Peyer's patch (tissue), 4 donors: Measurements from ENCODE around the gene TH. TPM values are rescaled to one million over a fixed set of nuclear protein-coding genes. Genes with fewer than 3 reads are reported as not detected.

Experiments
- DNase-seq, 3 donors: peaks; one replicate each; pipeline ENCODE4 v3.0.0-alpha.2; 2017 to 2019
- H3K27ac ChIP-seq, 4 donors: fragments of 200-600 bp; sonication (generic); one replicate each; pipeline ENCODE4 v1.5.1; 2016 to 2019
- H3K27me3 ChIP-seq, 2 donors: fragments of 200-600 bp; sonication (generic); one replicate each; pipeline ENCODE4 v1.5.1; 2019
- H3K36me3 ChIP-seq, 3 donors: fragments of 200-600 bp; sonication (generic); one replicate each; pipeline ENCODE4 v1.5.1; 2016 to 2019
- H3K4me1 ChIP-seq, 4 donors: fragments of 200-600 bp; sonication (generic); one replicate each; pipeline ENCODE4 v1.5.1; 2016 to 2019
- H3K4me3 ChIP-seq, 4 donors: fragments of 200-600 bp; sonication (generic); 1 replicate in 3 of 4; 2 replicates in 1 of 4; pipeline ENCODE4 v1.5.1; 2016 to 2019; ENCODE audit warnings: mild to moderate bottlenecking in 1 of 4
- H3K9me3 ChIP-seq, 4 donors: fragments of 200-600 bp; sonication (generic); one replicate each; pipeline ENCODE4 v1.5.1; 2016 to 2019; ENCODE audit warnings: mild to moderate bottlenecking in 1 of 4
- POLR2A ChIP-seq, 2 donors: fragments of 450-650 bp; IDR thresholded peaks; one replicate each; pipeline ENCODE4 v1.5.1; 2017; ENCODE audit warnings: antibody characterized with exemption in 2 of 2, mild to moderate bottlenecking in 2 of 2, moderate library complexity in 2 of 2
- total RNA-seq, 4 donors: library from RNA; depleted of rRNA; stranded (reverse); fragments of >200 nt; gene quantifications; one replicate each; pipeline ENCODE4 v1.1.0, GENCODE V29; 2016
- TF ChIP-seq, protein P1 (sequence below), 6 experiments: fragments of 450-650 bp in 4 of 6; fragments of 200-600 bp in 2 of 6; sonication (generic) in 1 of 6; IDR thresholded peaks; one replicate each; pipeline ENCODE4 v1.5.1; 2017 to 2019; ENCODE audit warnings: antibody characterized with exemption in 6 of 6, mild to moderate bottlenecking in 3 of 6, moderate library complexity in 1 of 6

Gene TH
- total RNA-seq, 4 donors from 2014 or later = 1.7 TPM; not detected in 3

DNA sequence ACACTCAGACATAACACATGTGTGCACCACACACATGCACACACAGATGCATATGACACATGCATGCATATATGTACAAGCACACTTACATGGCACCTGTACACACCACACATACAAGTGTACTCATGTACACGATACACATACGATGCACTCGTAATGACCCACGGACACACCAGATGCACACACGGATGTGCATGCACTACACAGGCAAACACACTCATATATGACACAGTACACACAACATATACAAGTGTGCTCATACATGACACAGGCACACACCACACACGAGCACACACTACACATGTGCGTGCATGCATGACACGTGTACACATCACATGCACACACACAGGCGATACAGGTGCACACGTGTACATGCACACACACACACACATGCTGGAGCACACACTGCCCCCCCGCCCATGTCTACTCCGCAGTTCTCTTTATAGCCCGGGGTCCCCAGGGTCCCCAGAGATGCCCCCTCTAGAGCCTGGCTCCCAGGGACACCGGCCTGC lies 4.8 kb upstream of the TH start:
- H3K4me1 ChIP-seq = no peaks in the 10 kb centered on the region
- H3K36me3 ChIP-seq = no peaks in the 10 kb centered on the region
- H3K27ac ChIP-seq = no peak overlapping the region
- DNase-seq = no peak
- no peak overlapping the region for H3K4me3 ChIP-seq
- H3K27me3 ChIP-seq = no peaks in the 10 kb centered on the region
- H3K9me3 ChIP-seq = no peaks in the 10 kb centered on the region
- TF ChIP-seq, protein P1, sequence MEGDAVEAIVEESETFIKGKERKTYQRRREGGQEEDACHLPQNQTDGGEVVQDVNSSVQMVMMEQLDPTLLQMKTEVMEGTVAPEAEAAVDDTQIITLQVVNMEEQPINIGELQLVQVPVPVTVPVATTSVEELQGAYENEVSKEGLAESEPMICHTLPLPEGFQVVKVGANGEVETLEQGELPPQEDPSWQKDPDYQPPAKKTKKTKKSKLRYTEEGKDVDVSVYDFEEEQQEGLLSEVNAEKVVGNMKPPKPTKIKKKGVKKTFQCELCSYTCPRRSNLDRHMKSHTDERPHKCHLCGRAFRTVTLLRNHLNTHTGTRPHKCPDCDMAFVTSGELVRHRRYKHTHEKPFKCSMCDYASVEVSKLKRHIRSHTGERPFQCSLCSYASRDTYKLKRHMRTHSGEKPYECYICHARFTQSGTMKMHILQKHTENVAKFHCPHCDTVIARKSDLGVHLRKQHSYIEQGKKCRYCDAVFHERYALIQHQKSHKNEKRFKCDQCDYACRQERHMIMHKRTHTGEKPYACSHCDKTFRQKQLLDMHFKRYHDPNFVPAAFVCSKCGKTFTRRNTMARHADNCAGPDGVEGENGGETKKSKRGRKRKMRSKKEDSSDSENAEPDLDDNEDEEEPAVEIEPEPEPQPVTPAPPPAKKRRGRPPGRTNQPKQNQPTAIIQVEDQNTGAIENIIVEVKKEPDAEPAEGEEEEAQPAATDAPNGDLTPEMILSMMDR (IDR thresholded peaks at IDR 0.05) = no peak
- no peak for TF ChIP-seq POLR2A (IDR thresholded peaks at IDR 0.05)

DNA sequence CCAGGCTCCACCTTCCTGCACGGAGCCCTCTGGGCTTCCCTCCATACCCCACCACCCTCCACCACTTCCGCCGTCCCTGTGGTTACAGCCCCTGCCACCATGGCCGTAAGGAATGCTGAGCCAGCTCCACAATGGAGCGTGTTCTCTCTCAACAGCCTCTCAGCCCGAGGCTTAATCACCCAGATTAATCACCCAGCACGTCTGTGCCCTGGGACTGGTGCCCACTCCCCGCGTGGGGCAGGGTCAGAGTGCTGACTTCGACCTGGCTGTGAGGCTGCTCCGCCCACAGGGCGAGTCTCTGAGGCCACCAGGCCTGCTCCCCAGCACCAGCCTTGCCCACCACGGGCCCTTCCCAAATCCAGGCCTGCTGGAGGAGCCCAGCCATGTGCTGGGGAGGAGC lies 4.0 kb upstream of the TH start:
- TF ChIP-seq POLR2A (IDR thresholded peaks at IDR 0.05) = no peak
- TF ChIP-seq, protein P1 (IDR thresholded peaks at IDR 0.05) = no peak
- Histone ChIP-seq H3K4me3 (no peak overlapping the region), H3K27ac (no peak overlapping the region), H3K4me1 (no peaks in the 10 kb centered on the region), H3K36me3 (no peaks in the 10 kb centered on the region), H3K9me3 (no peaks in the 10 kb centered on the region), H3K27me3 (no peaks in the 10 kb centered on the region)
- no peak for DNase-seq

DNA sequence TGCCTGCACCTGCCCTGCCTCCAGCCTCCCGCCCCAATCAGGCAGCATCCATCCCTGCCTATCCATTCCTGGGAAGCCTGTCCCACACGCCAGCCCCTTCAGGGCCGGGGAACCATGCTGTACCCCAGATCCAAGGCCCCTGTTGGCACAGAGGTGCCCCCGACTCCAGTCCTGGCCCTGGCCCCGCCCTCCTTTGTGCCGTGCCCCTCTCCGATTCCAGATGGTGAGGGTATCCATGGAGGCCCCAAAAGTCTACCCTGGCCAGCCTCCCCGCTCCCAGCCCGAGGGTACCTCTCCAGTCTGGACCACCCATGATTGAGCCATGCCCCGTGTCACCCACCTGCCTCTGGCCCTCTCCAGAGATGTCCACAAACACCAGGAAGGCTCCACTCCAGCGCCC lies 2.7 kb upstream of the TH start:
- no peaks in the 10 kb centered on the region for H3K27me3 ChIP-seq
- no peaks in the 10 kb centered on the region for H3K9me3 ChIP-seq
- no peak for DNase-seq
- H3K4me3 ChIP-seq = no peak overlapping the region
- no peaks in the 10 kb centered on the region for H3K4me1 ChIP-seq
- TF ChIP-seq POLR2A (IDR thresholded peaks at IDR 0.05) = no peak
- TF ChIP-seq, protein P1 (IDR thresholded peaks at IDR 0.05) = no peak
- no peaks in the 10 kb centered on the region for H3K36me3 ChIP-seq
- H3K27ac ChIP-seq = no peak overlapping the region

DNA sequence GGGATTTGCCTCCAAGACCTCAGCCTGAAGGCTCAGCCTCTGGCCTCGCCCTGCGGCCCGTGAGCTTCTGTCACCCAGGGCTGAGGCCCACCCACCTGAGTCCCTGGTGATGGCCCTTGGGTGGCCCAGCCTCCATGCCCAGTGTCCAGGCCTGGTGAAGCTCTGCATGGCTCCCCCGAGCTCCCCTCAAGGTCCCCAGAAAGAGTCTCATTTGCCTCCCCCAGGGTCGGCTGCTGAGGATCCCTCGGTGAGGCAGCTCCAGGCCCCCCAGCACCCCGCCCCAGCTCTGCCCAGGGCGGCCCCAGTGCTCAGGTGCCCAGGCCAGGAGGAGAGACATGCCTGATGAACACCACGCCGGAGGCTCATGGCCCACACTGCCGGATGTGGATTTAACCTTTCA lies 2.1 kb upstream of the TH start:
- TF ChIP-seq, protein P1 (IDR thresholded peaks at IDR 0.05) = no peak
- no peak for TF ChIP-seq POLR2A (IDR thresholded peaks at IDR 0.05)

DNA sequence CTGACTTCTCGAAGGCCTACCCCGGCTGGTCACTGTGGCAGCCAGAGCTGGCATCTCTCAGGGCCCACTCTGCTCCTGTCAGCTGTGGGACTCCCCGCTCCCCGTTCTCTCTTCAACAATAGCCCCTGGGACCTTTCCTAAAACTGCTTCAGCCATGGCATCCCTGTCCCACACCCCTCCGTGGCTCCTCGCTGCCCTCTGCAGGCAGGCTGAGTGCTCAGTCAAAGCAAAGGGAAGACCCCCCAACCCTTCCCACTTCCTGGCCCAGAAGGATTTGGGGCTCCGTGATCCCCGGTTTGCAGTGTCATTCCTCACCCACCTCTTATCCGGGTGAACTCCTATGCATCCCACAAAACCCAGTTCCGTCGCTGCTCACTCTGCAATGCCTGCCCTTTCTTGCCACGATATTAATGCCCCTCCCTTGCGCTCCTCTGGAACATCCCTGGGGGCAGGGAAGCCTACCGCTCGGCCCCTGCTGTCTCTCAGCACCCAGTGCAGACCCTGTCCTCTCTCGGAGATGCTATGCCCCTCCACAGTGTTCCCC lies 1.6 kb upstream of the TH start:
- Histone ChIP-seq H3K36me3 (no peaks in the 10 kb centered on the region), H3K27ac (no peak overlapping the region), H3K4me3 (no peak overlapping the region), H3K27me3 (no peaks in the 10 kb centered on the region), H3K9me3 (no peaks in the 10 kb centered on the region), H3K4me1 (no peaks in the 10 kb centered on the region)
- TF ChIP-seq POLR2A (IDR thresholded peaks at IDR 0.05) = no peak
- TF ChIP-seq, protein P1 (IDR thresholded peaks at IDR 0.05) = no peak
- DNase-seq = no peak

More for the DNA sequence above, 2.1 kb upstream of the TH start:
- no peaks in the 10 kb centered on the region for H3K36me3 ChIP-seq
- DNase-seq = no peak
- H3K9me3 ChIP-seq = no peaks in the 10 kb centered on the region
- H3K27ac ChIP-seq = no peak overlapping the region
- H3K4me1 ChIP-seq = no peaks in the 10 kb centered on the region
- no peak overlapping the region for H3K4me3 ChIP-seq
- H3K27me3 ChIP-seq = no peaks in the 10 kb centered on the region

DNA sequence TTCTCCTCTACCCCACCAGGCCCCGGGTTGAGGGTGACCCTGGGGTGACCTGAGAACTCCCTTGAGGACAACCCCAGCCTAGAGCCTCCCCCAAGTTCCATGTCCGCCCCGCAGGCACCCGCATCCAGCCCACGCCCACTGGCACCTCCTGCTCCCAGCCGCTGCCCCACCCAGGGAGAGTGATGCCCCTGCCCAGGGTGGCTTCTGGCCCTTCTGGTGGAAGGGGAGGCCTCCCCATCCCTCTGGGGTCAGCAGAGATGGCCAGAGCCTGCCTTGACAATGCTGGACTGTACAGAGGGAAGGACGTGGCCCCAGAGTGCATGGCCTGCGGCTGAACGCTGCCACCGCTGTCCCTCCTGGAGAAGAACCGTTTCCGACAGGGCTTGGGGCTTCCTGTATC lies 1.1 kb upstream of the TH start:
- Histone ChIP-seq H3K4me1 (no peaks in the 10 kb centered on the region), H3K27ac (no peak overlapping the region), H3K27me3 (no peaks in the 10 kb centered on the region), H3K4me3 (no peak overlapping the region), H3K9me3 (no peaks in the 10 kb centered on the region), H3K36me3 (no peaks in the 10 kb centered on the region)
- TF ChIP-seq, protein P1 (IDR thresholded peaks at IDR 0.05) = no peak
- no peak for TF ChIP-seq POLR2A (IDR thresholded peaks at IDR 0.05)
- no peak for DNase-seq
